Measurements from ENCODE around the gene BOLL.
"Not testable (repeated sequence)": the region's sequence is repeated elsewhere in the genome, so short reads cannot be mapped to it uniquely, and the experiment has no call there.

Gene BOLL

DNA sequence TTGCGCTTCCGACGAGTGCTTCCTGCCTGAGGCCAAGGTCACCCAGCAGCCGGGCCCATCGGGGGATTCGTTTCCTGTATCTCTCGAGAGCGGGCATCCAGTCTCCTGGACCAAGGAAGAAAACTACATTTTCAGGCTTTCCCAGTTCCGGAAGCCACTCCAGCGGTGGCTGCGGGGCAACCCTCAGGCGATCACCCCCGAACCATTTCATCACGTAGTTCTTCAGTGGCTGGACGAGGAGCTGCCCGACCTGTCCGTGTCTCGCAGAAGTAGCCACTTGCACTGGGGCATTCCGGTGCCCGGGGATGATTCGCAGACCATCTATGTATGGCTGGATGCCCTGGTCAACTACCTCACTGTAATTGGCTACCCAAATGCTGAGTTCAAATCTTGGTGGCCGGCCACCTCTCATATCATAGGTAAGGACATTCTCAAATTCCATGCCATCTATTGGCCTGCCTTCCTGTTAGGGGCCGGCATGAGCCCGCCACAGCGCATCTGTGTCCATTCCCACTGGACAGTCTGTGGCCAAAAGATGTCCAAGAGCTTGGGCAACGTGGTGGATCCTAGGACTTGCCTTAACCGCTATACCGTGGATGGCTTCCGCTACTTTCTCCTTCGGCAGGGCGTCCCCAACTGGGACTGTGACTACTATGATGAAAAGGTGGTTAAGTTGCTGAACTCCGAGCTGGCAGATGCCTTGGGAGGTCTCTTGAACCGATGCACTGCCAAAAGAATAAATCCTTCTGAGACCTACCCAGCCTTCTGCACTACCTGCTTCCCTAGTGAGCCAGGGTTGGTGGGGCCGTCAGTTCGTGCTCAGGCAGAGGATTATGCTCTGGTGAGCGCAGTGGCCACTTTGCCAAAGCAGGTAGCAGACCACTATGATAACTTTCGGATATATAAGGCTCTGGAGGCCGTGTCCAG, 78.9 kb downstream of the BOLL start:
- DNase-seq = peak; percentile 10

DNA sequence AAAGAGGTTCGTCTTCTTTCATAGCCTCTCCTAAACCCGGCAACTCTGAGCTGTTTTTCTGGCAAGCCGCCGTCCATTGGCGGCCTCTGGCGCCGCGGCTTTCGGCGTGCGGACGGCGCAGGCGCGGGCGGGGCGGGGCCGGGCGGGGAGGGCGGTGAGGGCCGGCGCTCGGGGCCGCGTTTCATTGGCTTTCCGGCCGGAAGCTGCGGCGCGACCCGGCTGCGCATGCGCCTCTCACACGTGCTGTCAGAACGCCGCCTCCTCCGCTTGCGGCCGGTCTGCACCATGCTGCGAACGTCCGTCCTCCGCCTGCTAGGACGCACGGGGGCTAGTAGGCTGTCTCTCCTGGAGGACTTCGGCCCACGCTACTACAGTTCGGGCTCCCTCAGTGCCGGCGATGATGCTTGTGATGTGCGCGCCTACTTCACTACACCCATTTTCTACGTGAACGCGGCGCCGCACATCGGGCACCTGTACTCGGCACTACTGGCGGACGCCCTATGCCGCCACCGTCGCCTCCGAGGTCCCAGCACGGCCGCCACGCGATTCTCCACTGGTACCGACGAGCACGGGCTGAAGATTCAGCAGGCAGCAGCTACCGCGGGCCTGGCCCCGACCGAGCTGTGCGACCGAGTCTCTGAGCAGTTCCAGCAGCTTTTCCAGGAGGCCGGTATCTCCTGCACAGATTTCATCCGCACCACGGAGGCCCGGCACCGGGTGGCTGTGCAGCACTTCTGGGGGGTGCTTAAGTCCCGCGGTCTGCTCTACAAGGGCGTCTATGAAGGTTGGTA, 79.8 kb downstream of the BOLL start, which contains the start of gene MARS2:
TSS of gene MARS2 (plus strand) at position 249 of the 791 bp plus-strand sequence. CDS start at position 286, 37 bp downstream.
- peak; percentile 93 for DNase-seq

DNA sequence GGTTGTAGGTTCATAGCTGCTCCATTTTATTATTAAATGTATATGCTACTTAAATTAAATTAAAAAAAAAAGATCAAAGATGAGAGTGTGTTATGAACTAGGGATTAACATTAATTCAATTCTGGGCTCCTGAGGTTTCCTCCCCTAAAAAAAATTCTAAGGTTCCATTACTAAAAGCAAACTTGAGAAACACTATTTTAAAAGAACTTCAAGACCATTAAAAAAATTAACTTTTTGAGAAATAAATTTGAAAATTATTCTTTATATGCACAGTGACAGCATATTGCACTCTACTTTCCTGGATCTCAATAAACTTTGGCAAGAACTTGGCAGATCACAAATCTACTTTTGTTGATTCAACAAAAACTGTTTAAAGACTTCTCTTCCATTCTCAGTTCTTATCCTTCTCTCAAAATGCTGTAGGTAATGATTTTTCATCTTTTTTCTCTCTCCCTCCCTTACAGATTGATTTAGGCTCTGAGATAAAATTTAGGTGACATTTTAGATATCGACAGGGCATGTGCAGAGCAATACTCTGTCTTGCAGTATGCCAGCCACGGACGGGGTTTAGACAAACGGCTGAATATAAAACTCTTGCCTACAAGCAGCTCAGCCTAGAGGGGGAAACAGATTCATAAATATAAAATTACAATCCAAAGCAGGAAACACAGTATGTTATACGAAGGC, 80.5 kb downstream of the BOLL start:
- no peak for DNase-seq

DNA sequence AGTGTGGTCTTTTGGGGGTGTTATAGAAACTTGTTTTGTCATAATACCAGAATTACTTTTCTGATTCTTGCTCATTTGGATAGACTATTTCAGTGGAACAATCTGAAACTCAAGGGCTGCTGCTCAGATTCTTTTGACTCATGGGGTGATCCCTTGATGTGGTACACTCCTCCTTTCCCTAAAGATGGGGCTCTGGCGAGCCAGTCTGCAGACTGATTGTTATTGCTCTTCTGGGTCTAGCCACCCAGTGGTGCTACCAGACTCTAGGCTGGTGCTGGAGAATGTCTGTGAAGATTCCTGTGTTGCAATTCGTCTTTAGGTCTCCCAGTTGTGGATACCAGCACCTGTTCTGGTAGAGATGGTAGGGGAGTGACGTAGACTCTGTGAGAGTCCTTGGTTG, 84.2 kb downstream of the BOLL start:
- DNase-seq = no peak

DNA sequence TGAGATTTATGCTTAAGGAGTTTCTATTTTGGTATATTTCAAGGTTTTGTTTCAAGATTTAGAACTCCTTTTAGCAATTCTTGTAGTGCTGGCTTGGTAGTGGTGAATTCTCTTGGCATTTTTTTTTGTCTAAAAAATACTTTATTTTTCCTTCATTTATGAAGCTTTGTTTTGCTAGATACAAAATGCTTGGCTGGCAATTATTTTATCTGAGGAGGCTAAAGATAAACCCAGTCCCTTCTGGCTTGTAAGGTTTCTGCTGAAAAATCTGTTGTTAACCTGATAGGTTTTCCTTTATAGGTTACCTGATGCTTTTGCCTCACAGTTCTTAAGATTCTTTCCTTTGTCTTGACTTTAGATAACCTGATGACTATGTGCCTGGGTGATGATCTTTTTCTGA, 85.4 kb downstream of the BOLL start:
- not testable (repeated sequence) for DNase-seq

DNA sequence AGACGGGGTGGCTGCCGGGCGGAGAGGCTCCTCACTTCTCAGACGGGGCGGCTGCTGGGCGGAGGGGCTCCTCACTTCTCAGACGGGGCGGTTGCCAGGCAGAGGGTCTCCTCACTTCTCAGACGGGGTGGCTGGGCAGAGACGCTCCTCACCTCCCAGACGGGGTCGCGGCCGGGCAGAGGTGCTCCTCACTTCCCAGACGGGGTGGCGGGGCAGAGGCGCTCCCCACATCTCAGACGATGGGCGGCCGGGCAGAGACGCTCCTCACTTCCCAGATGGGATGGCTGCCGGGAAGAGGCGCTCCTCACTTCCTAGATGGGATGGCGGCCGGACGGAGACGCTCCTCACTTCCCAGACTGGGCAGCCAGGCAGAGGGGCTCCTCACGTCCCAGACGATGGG, 88.5 kb downstream of the BOLL start:
- not testable (repeated sequence) for DNase-seq

DNA sequence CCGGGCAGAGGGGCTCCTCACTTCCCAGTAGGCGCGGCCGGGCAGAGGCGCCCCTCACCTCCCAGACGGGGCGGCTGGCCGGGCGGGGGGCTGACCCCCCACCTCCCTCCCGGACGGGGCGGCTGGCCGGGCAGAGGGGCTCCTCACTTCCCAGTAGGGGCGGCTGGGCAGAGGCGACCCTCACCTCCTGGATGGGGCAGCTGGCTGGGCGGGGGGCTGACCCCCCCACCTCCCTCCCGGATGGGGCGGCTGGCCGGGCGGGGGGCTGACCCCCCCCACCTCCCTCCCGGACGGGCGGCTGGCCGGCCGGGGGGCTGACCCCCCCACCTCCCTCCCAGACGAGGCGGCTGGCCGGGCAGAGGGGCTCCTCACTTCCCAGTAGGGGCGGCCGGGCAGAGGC, 89.1 kb downstream of the BOLL start:
- not testable (repeated sequence) for DNase-seq

DNA sequence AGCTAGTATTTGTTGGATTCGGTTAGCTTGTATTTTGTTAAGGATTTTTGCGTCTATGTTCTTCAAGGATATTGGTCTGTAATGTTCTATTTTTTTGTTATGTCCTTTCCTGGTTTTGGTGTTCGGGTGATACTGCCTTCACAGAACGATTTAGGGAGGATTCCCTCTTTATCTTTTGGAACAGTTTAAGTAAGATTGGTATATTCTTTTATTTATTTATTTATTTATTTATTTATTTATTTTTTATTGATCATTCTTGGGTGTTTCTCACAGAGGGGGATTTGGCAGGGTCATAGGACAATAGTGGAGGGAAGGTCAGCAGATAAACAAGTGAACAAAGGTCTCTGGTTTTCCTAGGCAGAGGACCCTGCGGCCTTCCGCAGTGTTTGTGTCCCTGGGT, 89.9 kb downstream of the BOLL start:
- DNase-seq = not testable (repeated sequence)

DNA sequence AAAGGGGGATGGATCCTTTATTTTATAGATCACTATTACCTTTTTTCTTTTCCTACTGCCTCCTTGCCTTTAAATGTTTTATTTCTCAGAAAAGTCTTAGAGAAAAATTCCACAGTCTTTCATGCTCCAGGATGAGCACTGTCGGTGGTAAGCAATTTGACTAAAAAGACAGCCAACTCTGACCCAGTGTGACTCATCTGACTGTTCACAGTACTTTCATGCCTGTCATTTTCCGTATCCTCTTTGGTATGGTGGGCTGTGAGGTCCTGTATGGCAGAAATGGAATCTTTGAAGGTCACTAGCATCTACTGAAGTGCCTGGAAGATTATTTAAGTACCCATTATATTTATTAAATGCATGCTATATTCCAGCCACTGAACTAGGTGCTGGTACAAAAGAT, 107.6 kb downstream of the BOLL start:
- DNase-seq = no peak

DNA sequence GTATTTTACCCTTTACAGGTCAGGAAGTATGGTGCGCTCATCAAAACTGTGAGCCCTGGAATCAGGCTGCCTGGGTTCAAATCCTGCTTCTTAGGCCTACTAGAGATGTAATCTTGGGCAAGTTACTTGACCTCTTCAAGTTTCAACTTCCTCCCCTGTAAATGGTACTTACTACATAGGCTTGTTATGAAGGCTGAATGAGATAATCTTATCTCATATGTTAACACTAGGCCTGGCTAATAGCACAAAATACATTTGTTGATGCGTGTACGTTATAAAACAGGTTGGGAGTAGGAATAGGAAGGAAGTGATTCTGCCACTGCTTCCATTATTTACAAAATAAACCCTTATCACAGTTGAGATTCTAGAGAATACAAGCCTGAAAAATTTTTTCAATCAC, 108.1 kb downstream of the BOLL start:
- no peak for DNase-seq

All from activated naive CD4-positive, alpha-beta T cell treated with anti-CD3 and anti-CD28 coated beads, Interleukin-2, amount 50 U/mL, for 16 hours (primary cell).